Tibial artery (tissue), 4 donors: ENCODE results near the gene FNDC11.

Experiments used
- DNase-seq, 2 donors: peaks; one replicate each; pipeline ENCODE4 v3.0.0-alpha.2; 2019
- H3K27ac ChIP-seq, 2 donors: fragments of 200-600 bp; sonication (generic) in 1 of 2; 1 replicate in 1 of 2; 2 replicates in 1 of 2; pipeline ENCODE4 v1.5.1; 2018 to 2019; ENCODE audit warnings: mild to moderate bottlenecking in 1 of 2
- H3K27me3 ChIP-seq, 2 donors: fragments of 200-600 bp; sonication (generic) in 1 of 2; one replicate each; pipeline versions ENCODE4 v1.5.1 to v1.6.0; 2016 to 2019
- H3K36me3 ChIP-seq, 3 donors: fragments of 200-600 bp; sonication (generic) in 2 of 3; one replicate each; pipeline ENCODE4 v1.5.1; 2016 to 2019; ENCODE audit warnings: mild to moderate bottlenecking in 2 of 3
- H3K4me1 ChIP-seq, 4 donors: fragments of 200-600 bp; sonication (generic) in 2 of 4; 1 replicate in 3 of 4; 2 replicates in 1 of 4; pipeline ENCODE4 v1.5.1; 2016 to 2019
- H3K4me3 ChIP-seq, 2 donors: fragments of 200-600 bp; sonication (generic) in 1 of 2; 1 replicate in 1 of 2; 2 replicates in 1 of 2; pipeline ENCODE4 v1.5.1; 2018 to 2019; ENCODE audit warnings: mild to moderate bottlenecking in 2 of 2
- H3K9me3 ChIP-seq, 3 donors: fragments of 200-600 bp; sonication (generic) in 1 of 3; one replicate each; pipeline ENCODE4 v1.5.1; 2016 to 2019
- intact Hi-C: fragments of 100-400 bp; cut with DNase I; formaldehyde crosslinking; loops from one replicate; pipeline ENCODE4 v1.15.0; 2023; ENCODE audit warnings: low total_unique reads
- TF ChIP-seq, protein P1 (sequence below), 2 experiments: fragments of 200-600 bp in 1 of 2; fragments of 450-650 bp in 1 of 2; IDR thresholded peaks; one replicate each; pipeline ENCODE4 v1.5.1; 2017 to 2019; ENCODE audit warnings: antibody characterized with exemption in 2 of 2, mild to moderate bottlenecking in 1 of 2, moderate library complexity in 1 of 2

The FNDC11 gene

DNA sequence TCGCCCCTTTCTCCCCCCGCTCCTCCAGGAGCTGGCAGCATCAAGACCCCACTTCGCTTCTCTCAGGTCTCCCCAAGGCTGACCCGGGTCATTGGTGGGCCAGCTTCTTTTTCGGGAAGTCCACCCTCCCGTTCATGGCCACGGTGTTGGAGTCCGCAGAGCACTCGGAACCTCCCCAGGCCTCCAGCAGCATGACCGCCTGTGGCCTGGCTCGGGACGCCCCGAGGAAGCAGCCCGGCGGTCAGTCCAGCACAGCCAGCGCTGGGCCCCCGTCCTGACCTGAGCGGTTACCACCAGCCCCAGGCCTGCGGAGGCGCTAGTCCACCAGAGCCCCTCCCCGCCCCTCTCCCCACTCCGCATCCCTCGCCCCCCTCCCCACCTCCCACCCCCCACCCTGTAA lies 32.4 kb upstream of the FNDC11 start:
- H3K4me3 ChIP-seq, result peak overlapping the region; percentile 73 to 90
- TF ChIP-seq, protein P1, sequence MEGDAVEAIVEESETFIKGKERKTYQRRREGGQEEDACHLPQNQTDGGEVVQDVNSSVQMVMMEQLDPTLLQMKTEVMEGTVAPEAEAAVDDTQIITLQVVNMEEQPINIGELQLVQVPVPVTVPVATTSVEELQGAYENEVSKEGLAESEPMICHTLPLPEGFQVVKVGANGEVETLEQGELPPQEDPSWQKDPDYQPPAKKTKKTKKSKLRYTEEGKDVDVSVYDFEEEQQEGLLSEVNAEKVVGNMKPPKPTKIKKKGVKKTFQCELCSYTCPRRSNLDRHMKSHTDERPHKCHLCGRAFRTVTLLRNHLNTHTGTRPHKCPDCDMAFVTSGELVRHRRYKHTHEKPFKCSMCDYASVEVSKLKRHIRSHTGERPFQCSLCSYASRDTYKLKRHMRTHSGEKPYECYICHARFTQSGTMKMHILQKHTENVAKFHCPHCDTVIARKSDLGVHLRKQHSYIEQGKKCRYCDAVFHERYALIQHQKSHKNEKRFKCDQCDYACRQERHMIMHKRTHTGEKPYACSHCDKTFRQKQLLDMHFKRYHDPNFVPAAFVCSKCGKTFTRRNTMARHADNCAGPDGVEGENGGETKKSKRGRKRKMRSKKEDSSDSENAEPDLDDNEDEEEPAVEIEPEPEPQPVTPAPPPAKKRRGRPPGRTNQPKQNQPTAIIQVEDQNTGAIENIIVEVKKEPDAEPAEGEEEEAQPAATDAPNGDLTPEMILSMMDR (IDR thresholded peaks at IDR 0.05), result no peak
- H3K27me3 ChIP-seq, result no peaks in the 10 kb centered on the region
- H3K36me3 ChIP-seq, result peaks cover 0 to 21% (median 12%) of the 10 kb centered on the region in 3 donors
- H3K9me3 ChIP-seq, result no peaks in the 10 kb centered on the region
- peak overlapping the region; percentile 78 to 97 for H3K27ac ChIP-seq
- no peak for DNase-seq
- intact Hi-C loops, result loop anchor here (5.0 kb wide), 1 partner anchor 121 kb away; no protein-coding TSS in a partner anchor
- H3K4me1 ChIP-seq, result peaks cover 0 to 29% (median 24%) of the 10 kb centered on the region in 4 donors

DNA sequence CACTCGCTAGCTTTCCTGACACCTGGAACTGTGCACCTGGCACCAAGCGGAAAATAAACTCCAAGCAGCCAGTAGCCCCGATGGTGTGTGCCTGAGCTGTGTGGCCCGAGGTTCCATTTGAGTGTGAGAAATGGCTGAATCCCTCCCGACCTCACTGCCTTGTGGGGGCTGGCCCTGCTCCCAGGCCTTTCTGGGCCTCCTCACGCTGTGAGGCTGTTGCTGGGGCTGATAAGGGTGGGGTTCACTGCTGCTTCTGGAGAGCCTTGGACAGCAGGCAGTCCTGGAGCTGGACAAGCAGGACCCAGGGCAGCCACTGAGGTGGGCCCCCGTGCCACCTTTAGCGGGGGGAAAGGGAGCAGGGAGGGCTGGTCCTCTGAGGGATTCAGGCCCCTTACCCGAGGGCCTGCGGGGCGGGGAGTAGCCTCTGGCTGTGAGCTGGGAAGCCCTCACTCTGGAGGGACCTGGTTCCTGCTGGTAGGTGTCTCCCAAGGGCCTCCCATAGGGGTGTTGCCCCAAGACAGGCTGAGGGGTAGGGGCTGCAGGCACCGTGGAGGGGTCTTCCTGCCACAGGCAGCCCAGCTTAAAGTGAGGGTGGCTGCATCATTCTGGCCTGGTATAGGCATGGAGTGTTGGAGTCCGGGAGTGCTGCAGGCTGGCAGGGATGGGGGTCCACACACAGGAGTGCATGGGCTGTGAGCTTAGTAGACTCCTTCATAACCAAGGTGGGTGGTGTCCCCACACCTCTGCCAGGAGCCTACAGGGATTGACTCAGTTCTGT lies 31.7 kb upstream of the FNDC11 start:
- H3K4me3 ChIP-seq, result peak overlapping the region; percentile 73 to 90
- H3K4me1 ChIP-seq, result peaks cover 0 to 29% (median 24%) of the 10 kb centered on the region in 4 donors
- intact Hi-C loops, result loop anchor here (5.0 kb wide), 1 partner anchor 120 kb away; no protein-coding TSS in a partner anchor
- peak overlapping the region in 1 of 2 donors; percentile 97 for H3K27ac ChIP-seq
- no peaks in the 10 kb centered on the region for H3K27me3 ChIP-seq
- no peak for DNase-seq
- peaks cover 0 to 21% (median 12%) of the 10 kb centered on the region in 3 donors for H3K36me3 ChIP-seq
- TF ChIP-seq, protein P1 (IDR thresholded peaks at IDR 0.05), result no peak
- no peaks in the 10 kb centered on the region for H3K9me3 ChIP-seq

DNA sequence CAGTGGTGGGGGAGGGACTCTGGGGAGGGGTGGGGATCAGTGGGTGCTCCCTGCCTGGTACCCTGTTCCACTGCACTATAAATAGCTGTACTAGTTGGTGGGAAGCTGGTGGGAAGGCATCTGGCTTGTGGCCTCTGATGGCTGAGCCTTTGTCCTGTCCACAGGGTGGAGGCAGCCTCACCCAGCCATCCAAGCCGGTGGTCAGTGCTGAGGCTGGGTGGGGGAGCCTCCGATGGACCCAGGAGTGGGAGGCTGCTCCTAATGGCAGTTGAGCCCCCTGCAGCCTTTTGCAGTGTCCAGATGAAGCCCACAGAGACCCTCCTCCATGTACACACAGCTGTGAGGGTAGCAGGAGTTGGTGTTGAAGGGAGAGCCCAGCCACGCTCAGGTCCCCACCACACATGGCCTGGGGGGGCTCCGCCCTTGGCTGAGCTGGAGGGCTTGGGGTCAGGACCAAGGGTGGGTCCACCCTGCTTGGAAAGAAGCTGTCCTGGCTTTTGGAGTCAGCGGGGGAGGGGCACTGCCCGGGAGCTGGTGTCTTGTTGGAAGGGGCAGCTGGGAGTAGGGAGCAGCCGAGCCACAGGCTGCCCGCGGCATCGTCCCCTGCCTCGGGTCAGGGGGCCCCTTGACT lies 30.9 kb upstream of the FNDC11 start:
- TF ChIP-seq, protein P1 (IDR thresholded peaks at IDR 0.05), result no peak
- Histone ChIP-seq H3K4me1 (peaks cover 0 to 29% (median 24%) of the 10 kb centered on the region in 4 donors), H3K36me3 (peaks cover 0 to 21% (median 12%) of the 10 kb centered on the region in 3 donors), H3K27ac (no peak overlapping the region), H3K4me3 (no peak overlapping the region), H3K27me3 (no peaks in the 10 kb centered on the region), H3K9me3 (no peaks in the 10 kb centered on the region)
- DNase-seq, result no peak
- intact Hi-C loops, result loop anchor here (5.0 kb wide), 1 partner anchor 119 kb away; no protein-coding TSS in a partner anchor

DNA sequence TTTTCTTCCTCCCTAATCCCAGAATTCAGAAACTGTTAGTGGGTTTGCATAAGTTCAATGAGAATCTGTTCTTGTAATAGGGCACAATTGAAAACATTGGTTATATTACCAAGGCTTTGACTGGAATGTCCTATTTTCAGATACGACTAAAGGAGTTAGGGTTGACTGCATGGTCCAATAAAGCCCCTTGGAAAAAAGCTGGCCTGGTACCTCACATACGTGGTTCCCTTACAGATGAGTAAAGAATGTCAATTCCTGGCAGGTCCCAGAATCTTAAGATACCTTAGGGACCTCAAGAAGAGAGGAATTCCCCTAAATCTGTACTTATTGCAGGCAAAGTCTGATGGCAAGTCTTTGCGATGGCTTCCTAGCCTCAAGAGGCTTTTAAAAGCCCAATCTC lies 28.8 kb upstream of the FNDC11 start:
- Histone ChIP-seq H3K27ac (no peak overlapping the region), H3K36me3 (peaks cover 0 to 21% (median 12%) of the 10 kb centered on the region in 3 donors), H3K4me1 (peaks cover 0 to 20% (median 18%) of the 10 kb centered on the region in 4 donors), H3K27me3 (no peaks in the 10 kb centered on the region), H3K4me3 (no peak overlapping the region), H3K9me3 (no peaks in the 10 kb centered on the region)
- no peak for DNase-seq
- TF ChIP-seq, protein P1 (IDR thresholded peaks at IDR 0.05), result no peak
- intact Hi-C loops, result no loop called here

DNA sequence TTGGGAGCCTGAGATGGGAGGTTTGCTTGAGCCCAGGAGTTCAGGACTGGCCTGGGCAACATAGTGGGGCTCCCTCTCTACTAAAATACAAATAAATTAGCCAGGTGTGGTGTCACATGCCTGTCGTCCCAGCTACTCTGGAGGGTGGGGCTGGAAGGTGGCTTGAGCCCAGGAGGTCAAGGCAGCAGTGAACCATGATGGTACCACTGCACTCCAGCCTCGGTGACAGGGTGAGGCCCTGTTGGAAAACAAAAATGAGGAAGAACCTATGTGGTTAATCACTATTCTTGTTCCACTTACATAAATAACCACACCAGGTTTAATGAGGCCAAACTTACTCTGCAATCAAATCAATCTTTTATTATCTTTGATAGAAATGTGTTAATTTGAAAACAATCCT lies 28.0 kb upstream of the FNDC11 start:
- Histone ChIP-seq H3K4me1 (peaks cover 0 to 20% (median 18%) of the 10 kb centered on the region in 4 donors), H3K9me3 (no peaks in the 10 kb centered on the region), H3K27ac (no peak overlapping the region), H3K4me3 (no peak overlapping the region), H3K27me3 (peaks cover 0 to 6% of the 10 kb centered on the region in 2 donors), H3K36me3 (peaks cover 0 to 21% (median 12%) of the 10 kb centered on the region in 3 donors)
- DNase-seq, result no peak
- TF ChIP-seq, protein P1 (IDR thresholded peaks at IDR 0.05), result no peak
- intact Hi-C loops, result no loop called here
